ENCODE results near the gene SYT7. TPM values are rescaled to one million over a fixed set of nuclear protein-coding genes. Genes with fewer than 3 reads are reported as not detected.
A peak's percentile ranks its signal among the peaks of the same experiment; 100 is the strongest.

The SYT7 gene
- total RNA-seq, 1 donor from 2014 or later = 1.8 TPM

DNA sequence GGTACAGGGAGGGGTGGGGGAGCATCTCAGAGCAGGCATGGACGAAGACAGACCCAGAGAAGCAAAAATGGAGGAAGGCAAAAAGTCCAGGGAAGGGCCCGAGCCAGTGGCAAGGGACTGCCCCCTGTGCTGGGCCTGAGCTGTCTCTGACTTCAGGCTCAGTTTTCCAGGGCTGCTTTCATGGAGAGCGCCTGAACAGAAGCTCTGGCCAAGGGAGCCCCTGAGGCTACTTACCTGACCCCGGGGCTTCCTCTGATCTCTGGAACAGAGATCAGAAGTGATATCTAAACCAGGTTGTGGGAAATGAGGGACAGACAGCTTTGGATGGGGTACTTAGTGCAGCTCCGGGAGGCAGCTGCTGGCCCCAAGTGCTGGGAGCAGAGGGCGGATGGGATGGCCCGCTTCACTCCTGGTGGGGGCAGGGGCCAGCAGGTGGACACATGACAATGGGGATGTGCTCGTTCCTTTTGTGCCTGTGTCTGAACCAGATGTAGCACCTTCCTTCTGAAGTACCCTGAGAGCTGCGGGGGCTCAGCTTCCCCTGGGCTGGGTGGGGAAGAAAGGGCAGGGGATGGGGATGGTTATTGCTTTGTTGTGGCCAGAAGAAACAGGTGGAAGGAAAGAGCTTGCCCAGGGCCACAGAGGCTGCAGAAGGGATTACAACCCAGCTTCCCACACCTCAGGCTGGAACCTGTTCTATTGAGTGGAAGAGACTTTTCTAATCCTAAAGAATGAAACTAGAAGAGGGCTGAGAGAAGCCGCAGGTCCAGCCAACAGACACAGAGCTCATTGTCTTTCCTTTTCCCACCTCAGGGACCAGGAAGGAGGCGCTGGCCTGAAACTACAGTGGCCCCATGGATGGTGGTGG lies 66.6 kb downstream of the SYT7 start:
- Histone ChIP-seq H3K4me1 (peaks cover 0 to 4% of the 10 kb centered on the region in 2 donors), H3K4me3 (no peak overlapping the region), H3K36me3 (no peaks in the 10 kb centered on the region), H3K27ac (no peak overlapping the region), H3K9me3 (no peaks in the 10 kb centered on the region), H3K27me3 (peaks cover 3% of the 10 kb centered on the region)
- TF ChIP-seq CTCF (IDR thresholded peaks at IDR 0.05) = no peak
- no peak for DNase-seq (ENCODE audit: low spot score in 2 of 2)
- intact Hi-C loops (cut with DNase I) = no loop called here

DNA sequence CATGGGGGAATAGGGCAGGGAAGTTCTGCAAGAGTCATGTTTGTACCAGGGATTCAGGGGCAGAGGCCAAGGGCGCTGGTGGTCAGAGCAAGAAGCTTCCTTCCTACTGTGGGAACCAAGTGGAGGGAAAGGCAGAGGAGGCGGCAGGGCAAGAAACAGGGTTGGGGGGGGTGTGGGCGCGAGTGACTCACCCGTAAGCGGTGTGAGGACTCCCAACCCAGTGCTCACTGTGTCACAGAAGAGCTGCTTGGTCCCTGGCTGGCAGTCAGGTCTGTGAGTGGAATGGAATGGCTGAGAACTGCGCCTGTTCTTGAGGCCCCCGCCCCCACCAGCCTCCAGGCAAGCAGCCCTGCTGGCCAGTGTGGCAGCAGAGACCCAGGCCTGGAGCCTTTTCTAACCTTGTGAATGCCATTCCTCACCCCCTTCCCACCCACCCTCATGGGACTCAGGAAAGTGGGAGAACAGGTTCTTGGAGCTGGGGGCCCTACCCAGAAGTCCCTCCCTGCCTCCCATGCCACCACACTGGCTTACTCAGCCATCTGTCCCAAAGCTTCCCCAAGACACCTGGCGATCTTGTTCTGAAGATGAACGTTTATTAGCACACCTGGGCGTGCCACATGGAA lies 67.6 kb downstream of the SYT7 start:
- H3K27ac ChIP-seq = no peak overlapping the region
- peaks cover 3% of the 10 kb centered on the region for H3K27me3 ChIP-seq
- no peaks in the 10 kb centered on the region for H3K36me3 ChIP-seq
- intact Hi-C loops (cut with DNase I) = no loop called here
- no peak overlapping the region for H3K4me3 ChIP-seq
- DNase-seq (ENCODE audit: low spot score in 2 of 2) = no peak
- peaks cover 3 to 8% of the 10 kb centered on the region in 2 donors for H3K4me1 ChIP-seq
- TF ChIP-seq CTCF (IDR thresholded peaks at IDR 0.05) = no peak
- no peaks in the 10 kb centered on the region for H3K9me3 ChIP-seq

- Histone ChIP-seq H3K27ac (no peak overlapping the region), H3K9me3 (no peaks in the 10 kb centered on the region), H3K4me3 (no peak overlapping the region), H3K4me1 (peaks cover 3 to 8% of the 10 kb centered on the region in 2 donors), H3K36me3 (no peaks in the 10 kb centered on the region), H3K27me3 (peaks cover 3% of the 10 kb centered on the region)
- TF ChIP-seq CTCF (IDR thresholded peaks at IDR 0.05) = no peak
- intact Hi-C loops (cut with DNase I) = no loop called here
- DNase-seq (ENCODE audit: low spot score in 2 of 2) = no peak
These were observed 68.4 kb downstream of the SYT7 start for GRCh38 chr11:61512435-61512834.

DNA sequence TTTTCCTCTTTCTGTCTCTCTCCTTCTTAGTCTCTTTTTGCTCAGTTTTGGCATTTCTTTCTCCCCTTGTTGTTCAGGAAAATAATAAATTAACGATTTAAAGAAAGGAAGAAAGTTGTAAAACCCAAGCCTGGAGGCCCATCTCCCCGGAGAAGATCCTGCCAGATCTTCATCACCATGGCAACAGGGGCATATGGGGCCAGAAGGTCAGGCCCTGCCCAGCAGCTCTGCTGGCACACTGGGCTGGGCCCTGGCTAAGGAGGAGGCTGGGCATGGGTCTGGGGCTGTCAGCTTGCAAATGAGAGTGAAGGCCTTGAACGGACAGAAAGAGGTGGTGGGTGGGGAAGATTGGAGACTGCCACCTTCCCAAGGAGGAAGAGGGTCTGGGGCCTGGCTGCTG lies 69.5 kb downstream of the SYT7 start:
- TF ChIP-seq CTCF (IDR thresholded peaks at IDR 0.05) = no peak
- no peak overlapping the region for H3K27ac ChIP-seq
- intact Hi-C loops (cut with DNase I) = no loop called here

GRCh38 chr11:61510974-61511373 lies 69.9 kb downstream of the SYT7 start:
- no peaks in the 10 kb centered on the region for H3K36me3 ChIP-seq
- H3K4me1 ChIP-seq = peaks cover 3 to 8% of the 10 kb centered on the region in 2 donors
- H3K27me3 ChIP-seq = peaks cover under 1% of the 10 kb centered on the region
- H3K9me3 ChIP-seq = no peaks in the 10 kb centered on the region
- no peak for DNase-seq (ENCODE audit: low spot score in 2 of 2)
- intact Hi-C loops (cut with DNase I) = no loop called here
- no peak overlapping the region for H3K4me3 ChIP-seq
- no peak for TF ChIP-seq CTCF (IDR thresholded peaks at IDR 0.05)
- peak overlapping the region in 1 of 2 donors; percentile 19 for H3K27ac ChIP-seq

More for the DNA sequence above, 69.5 kb downstream of the SYT7 start:
- Histone ChIP-seq H3K9me3 (no peaks in the 10 kb centered on the region), H3K4me1 (peaks cover 3 to 8% of the 10 kb centered on the region in 2 donors), H3K27me3 (peaks cover 3% of the 10 kb centered on the region), H3K4me3 (no peak overlapping the region), H3K36me3 (no peaks in the 10 kb centered on the region)
- no peak for DNase-seq (ENCODE audit: low spot score in 2 of 2)

All from ascending aorta (tissue), 2 donors.